Testis (tissue), 3 donors: ENCODE measurements around the gene AQP7. TPM values are rescaled to one million over a fixed set of nuclear protein-coding genes. Genes with fewer than 3 reads are reported as not detected.

Source experiments
- DNase-seq: peaks from one replicate; pipeline ENCODE4 v3.0.0-alpha.2; 2019
- H3K27ac ChIP-seq, 2 donors: fragments of 200-600 bp; sonication (generic); one replicate each; pipeline ENCODE4 v1.5.1; 2019
- H3K27me3 ChIP-seq: fragments of 200-600 bp; sonication (generic); one replicate; pipeline ENCODE4 v1.5.1; 2019
- H3K36me3 ChIP-seq: fragments of 200-600 bp; sonication (generic); one replicate; pipeline ENCODE4 v1.5.1; 2017; ENCODE audit warnings: low read depth; ENCODE audit errors: missing control alignments
- H3K4me1 ChIP-seq: fragments of 200-600 bp; sonication (generic); one replicate; pipeline ENCODE4 v1.5.1; 2019
- H3K4me3 ChIP-seq, 2 donors: fragments of 200-600 bp; sonication (generic); one replicate each; pipeline ENCODE4 v1.5.1; 2017 to 2019
- H3K9me3 ChIP-seq: fragments of 200-600 bp; sonication (generic); one replicate; pipeline ENCODE4 v1.5.1; 2017
- POLR2A ChIP-seq: fragments of 450-650 bp; IDR thresholded peaks from one replicate; pipeline ENCODE4 v1.6.1; 2017; ENCODE audit warnings: antibody characterized with exemption, mild to moderate bottlenecking, moderate library complexity
- WGBS, 2 donors: methylation state at CpG; one replicate each; pipeline ENCODE4 v1.1.5; 2018; 5-methylcytosine and 5-hydroxymethylcytosine counted together
- intact Hi-C: fragments of 100-400 bp; cut with DNase I; formaldehyde crosslinking; loops from one replicate; pipeline ENCODE4 v1.15.1; 2023; ENCODE audit warnings: low total_unique reads
- polyA plus RNA-seq: library from polyadenylated mRNA; stranded (reverse); fragments of 350-450 nt; fragmentation: Illumina TruSeq; extraction: RNeasy Lipid Tissue Mini Kit (QIAGEN cat#74804); gene quantifications from one replicate; pipeline ENCODE4 v1.2.3, GENCODE V29; 2014; ENCODE audit warnings: low read depth, low replicate concordance; ENCODE audit not compliant: insufficient read depth
- total RNA-seq, 2 donors: library from RNA; depleted of rRNA; stranded (reverse); fragments of >200 nt; gene quantifications; one replicate each; pipeline ENCODE4 v1.2.3, GENCODE V29; 2016
- TF ChIP-seq, protein P1 (sequence below), 3 experiments: fragments of 450-650 bp in 2 of 3; fragments of 200-600 bp in 1 of 3; sonication (generic) in 1 of 3; IDR thresholded peaks; one replicate each; pipeline ENCODE4 v1.5.1; 2016 to 2019; ENCODE audit warnings: antibody characterized with exemption in 3 of 3, mild to moderate bottlenecking in 2 of 3, moderate library complexity in 1 of 3

Gene AQP7
- total and polyA plus RNA-seq, 3 donors from 2014 or later: 19.1 to 55.6 (median 37.6) TPM

GRCh38 chr9:33377089-33377715 is 25.2 kb downstream of the AQP7 start:
- Histone ChIP-seq H3K4me1 (peaks cover 33% of the 10 kb centered on the region), H3K27ac (peak overlapping the region in 1 of 2 donors; percentile 76), H3K9me3 (no peaks in the 10 kb centered on the region), H3K4me3 (no peak overlapping the region), H3K27me3 (no peaks in the 10 kb centered on the region), H3K36me3 (no peaks in the 10 kb centered on the region)
- intact Hi-C loops: loop anchor here (5.0 kb wide), 1 partner anchor 40 kb away; no protein-coding TSS in a partner anchor
- DNase-seq: no peak
- TF ChIP-seq, protein P1, sequence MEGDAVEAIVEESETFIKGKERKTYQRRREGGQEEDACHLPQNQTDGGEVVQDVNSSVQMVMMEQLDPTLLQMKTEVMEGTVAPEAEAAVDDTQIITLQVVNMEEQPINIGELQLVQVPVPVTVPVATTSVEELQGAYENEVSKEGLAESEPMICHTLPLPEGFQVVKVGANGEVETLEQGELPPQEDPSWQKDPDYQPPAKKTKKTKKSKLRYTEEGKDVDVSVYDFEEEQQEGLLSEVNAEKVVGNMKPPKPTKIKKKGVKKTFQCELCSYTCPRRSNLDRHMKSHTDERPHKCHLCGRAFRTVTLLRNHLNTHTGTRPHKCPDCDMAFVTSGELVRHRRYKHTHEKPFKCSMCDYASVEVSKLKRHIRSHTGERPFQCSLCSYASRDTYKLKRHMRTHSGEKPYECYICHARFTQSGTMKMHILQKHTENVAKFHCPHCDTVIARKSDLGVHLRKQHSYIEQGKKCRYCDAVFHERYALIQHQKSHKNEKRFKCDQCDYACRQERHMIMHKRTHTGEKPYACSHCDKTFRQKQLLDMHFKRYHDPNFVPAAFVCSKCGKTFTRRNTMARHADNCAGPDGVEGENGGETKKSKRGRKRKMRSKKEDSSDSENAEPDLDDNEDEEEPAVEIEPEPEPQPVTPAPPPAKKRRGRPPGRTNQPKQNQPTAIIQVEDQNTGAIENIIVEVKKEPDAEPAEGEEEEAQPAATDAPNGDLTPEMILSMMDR (IDR thresholded peaks at IDR 0.05): no peak
- no peak for TF ChIP-seq POLR2A
- 91 to 93% methylated on average over 12 of the region's 12 CpGs for WGBS, 2 donors

DNA sequence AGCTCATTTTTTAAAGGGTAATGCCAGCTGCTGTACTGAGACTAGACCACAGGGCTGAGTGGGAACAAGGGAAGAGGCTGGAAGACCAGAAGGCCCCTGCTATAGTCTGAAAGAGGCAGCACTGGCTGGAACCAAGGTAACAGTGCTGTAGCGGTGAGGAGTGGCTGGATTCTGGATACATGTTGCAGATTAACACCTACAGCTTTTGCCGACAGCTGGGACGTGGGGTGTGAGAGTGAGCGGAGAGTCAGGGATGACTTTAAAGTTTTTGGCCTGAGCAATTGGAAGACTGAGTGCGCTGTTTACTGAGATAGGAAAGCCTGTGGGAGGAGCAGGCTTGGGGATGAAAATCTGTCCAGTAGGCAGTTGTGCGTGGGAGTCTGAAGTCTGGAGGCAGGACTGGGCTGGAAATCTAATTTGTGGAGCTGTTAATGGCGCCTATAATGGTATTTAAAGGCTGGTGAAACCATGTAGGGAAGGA is 26.5 kb downstream of the AQP7 start:
- Histone ChIP-seq H3K4me3 (peak overlapping the region in 1 of 2 donors; percentile 21), H3K9me3 (no peaks in the 10 kb centered on the region), H3K27me3 (no peaks in the 10 kb centered on the region), H3K36me3 (no peaks in the 10 kb centered on the region), H3K27ac (peak overlapping the region; percentile 72 to 76), H3K4me1 (peaks cover 33% of the 10 kb centered on the region)
- TF ChIP-seq POLR2A: no peak
- TF ChIP-seq, protein P1 (IDR thresholded peaks at IDR 0.05): no peak
- peak; percentile 73 for DNase-seq
- WGBS, 2 donors: 24 to 30% methylated on average over 7 of the region's 7 CpGs
- intact Hi-C loops: loop anchor here (5.0 kb wide), 1 partner anchor 41 kb away; no protein-coding TSS in a partner anchor

DNA sequence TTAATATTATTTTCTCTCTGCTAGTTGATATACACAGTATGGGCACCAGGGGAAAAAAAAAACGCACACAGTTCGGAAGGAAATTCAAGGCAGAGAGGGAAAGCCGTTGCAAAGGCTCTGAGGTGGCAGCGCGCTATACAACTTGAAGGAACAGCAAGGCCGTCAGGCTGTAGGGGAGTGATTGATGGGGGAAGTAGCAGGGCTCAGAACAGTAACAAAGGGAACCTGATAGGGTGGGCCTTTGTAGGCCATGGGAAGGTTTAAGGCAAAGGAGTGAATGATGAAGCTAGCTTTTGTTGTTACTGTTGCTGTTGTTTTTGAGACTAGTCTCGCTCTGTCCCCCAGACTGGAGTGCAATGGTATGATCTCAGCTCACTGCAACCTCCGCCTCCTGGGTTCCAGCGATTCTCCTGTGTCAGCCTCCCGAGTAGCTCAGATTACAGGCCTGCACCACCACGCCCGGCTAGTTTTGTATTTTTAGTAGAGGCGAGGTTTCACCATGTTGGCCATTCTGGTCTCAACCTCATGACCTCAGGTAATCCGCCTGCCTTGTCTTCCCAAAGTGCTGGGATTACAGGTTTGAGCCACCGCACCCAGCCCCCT is 27.0 kb downstream of the AQP7 start:
- Histone ChIP-seq H3K9me3 (no peaks in the 10 kb centered on the region), H3K27ac (peak overlapping the region; percentile 72 to 76), H3K36me3 (no peaks in the 10 kb centered on the region), H3K27me3 (no peaks in the 10 kb centered on the region), H3K4me1 (peaks cover 33% of the 10 kb centered on the region), H3K4me3 (peak overlapping the region in 1 of 2 donors; percentile 21)
- no peak for TF ChIP-seq POLR2A
- intact Hi-C loops: loop anchor here (5.0 kb wide), 1 partner anchor 42 kb away; no protein-coding TSS in a partner anchor
- peak; percentile 60 for DNase-seq
- 39 to 49% methylated on average over 14 to 15 of the region's 15 CpGs for WGBS, 2 donors

GRCh38 chr9:33374634-33375237 is 27.6 kb downstream of the AQP7 start:
- peak overlapping the region in 1 of 2 donors; percentile 21 for H3K4me3 ChIP-seq
- WGBS, 2 donors: 53 to 59% methylated on average over 6 of the region's 6 CpGs
- intact Hi-C loops: loop anchor here (5.0 kb wide), 1 partner anchor 43 kb away; no protein-coding TSS in a partner anchor
- no peaks in the 10 kb centered on the region for H3K36me3 ChIP-seq
- peak; percentile 94 for DNase-seq
- H3K9me3 ChIP-seq: no peaks in the 10 kb centered on the region
- H3K27me3 ChIP-seq: no peaks in the 10 kb centered on the region
- TF ChIP-seq, protein P1 (IDR thresholded peaks at IDR 0.05): peak; percentile 86 to 90 (median 87)
- TF ChIP-seq POLR2A: no peak
- peak overlapping the region; percentile 72 to 76 for H3K27ac ChIP-seq
- peaks cover 31% of the 10 kb centered on the region for H3K4me1 ChIP-seq

DNA sequence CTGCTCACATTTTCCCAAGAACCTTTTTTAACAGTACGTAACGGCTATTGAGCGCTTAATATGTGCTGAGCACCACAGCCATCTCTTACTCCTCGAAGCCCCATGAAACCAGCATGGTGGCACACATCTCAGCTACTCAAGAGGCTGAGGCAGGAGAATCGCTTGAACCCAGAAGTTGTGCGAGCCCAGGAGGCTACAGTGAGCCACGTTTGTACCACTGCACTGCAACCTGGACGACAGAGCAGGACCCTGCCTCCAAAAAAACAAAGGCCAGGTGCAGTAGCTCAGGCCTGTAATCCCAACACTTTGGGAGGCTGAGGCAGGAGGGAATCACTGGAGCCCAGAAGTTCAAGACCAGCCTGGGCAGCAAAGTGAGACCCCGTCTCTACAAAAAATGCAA is 28.2 kb downstream of the AQP7 start:
- intact Hi-C loops: no loop called here
- H3K27me3 ChIP-seq: no peaks in the 10 kb centered on the region
- 87 to 91% methylated on average over 9 of the region's 9 CpGs for WGBS, 2 donors
- peak overlapping the region in 1 of 2 donors; percentile 76 for H3K27ac ChIP-seq
- TF ChIP-seq, protein P1 (IDR thresholded peaks at IDR 0.05): no peak
- TF ChIP-seq POLR2A: no peak
- H3K4me3 ChIP-seq: no peak overlapping the region
- peaks cover 28% of the 10 kb centered on the region for H3K4me1 ChIP-seq
- DNase-seq: no peak
- no peaks in the 10 kb centered on the region for H3K36me3 ChIP-seq
- no peaks in the 10 kb centered on the region for H3K9me3 ChIP-seq
